HepG2 (cell line): Measurements from ENCODE around the gene MMP24OS. TPM values are rescaled to one million over a fixed set of nuclear protein-coding genes. Genes with fewer than 3 reads are reported as not detected.

Source experiments
- ARID3A ChIP-seq: IDR thresholded peaks from 2 replicates; pipeline ENCODE4 v1.6.1; 2012; ENCODE audit warnings: low read depth, low read length, improper control_type of control experiment
- ARNT2 ChIP-seq: sonication (generic); formaldehyde crosslinking; IDR thresholded peaks from 2 replicates; pipeline ENCODE4 v1.8.0; 2022; ENCODE audit warnings: mild to moderate bottlenecking, low read depth, missing genetic modification reagents, moderate library complexity
- CEBPB ChIP-seq: IDR thresholded peaks from 2 replicates; pipeline ENCODE4 v1.6.1; 2011; ENCODE audit warnings: low read depth, low read length, improper control_type of control experiment, borderline replicate concordance
- EP300 ChIP-seq, 3 experiments: sonication (generic) in 1 of 3; formaldehyde crosslinking in 1 of 3; IDR thresholded peaks; 2 replicates each; pipeline versions ENCODE4 v1.5.1 to v1.6.1; 2011 to 2020; ENCODE audit warnings: low read depth in 2 of 3, low read length in 2 of 3, borderline replicate concordance in 1 of 3, improper control_type of control experiment in 1 of 3, mild to moderate bottlenecking in 1 of 3, missing genetic modification reagents in 1 of 3, moderate library complexity in 1 of 3
- FOXP4 ChIP-seq: sonication (generic); formaldehyde crosslinking; IDR thresholded peaks from 2 replicates; pipeline ENCODE4 v1.4.0; 2020; ENCODE audit warnings: missing genetic modification reagents
- GRHL1 ChIP-seq: sonication (generic); formaldehyde crosslinking; conservative IDR thresholded peaks from 2 replicates; pipeline ENCODE4 v1.8.0; 2022; ENCODE audit warnings: missing genetic modification reagents
- GTF3A ChIP-seq: sonication (generic); formaldehyde crosslinking; conservative IDR thresholded peaks from 2 replicates; pipeline ENCODE4 v1.4.0; 2020; ENCODE audit warnings: mild to moderate bottlenecking, missing genetic modification reagents
- KDM2A ChIP-seq: sonication (generic); formaldehyde crosslinking; IDR thresholded peaks from 2 replicates; pipeline ENCODE4 v1.4.0; 2020; ENCODE audit warnings: low read depth, missing genetic modification reagents, borderline replicate concordance
- MTA1 ChIP-seq: sonication (generic); formaldehyde crosslinking; IDR thresholded peaks from 2 replicates; pipeline ENCODE4 v1.4.0; 2020; ENCODE audit warnings: missing genetic modification reagents, mild to moderate bottlenecking, borderline replicate concordance
- PAF1 ChIP-seq: IDR thresholded peaks from 2 replicates; pipeline ENCODE4 v1.6.1; 2016; ENCODE audit warnings: missing genetic modification reagents, missing compliant biosample characterization
- RAD21 ChIP-seq: fragments of 450-650 bp; formaldehyde crosslinking; IDR thresholded peaks from 2 replicates; pipeline ENCODE4 v1.5.0; 2020; ENCODE audit warnings: mild to moderate bottlenecking
- RCOR2 ChIP-seq: IDR thresholded peaks from 2 replicates; pipeline ENCODE4 v1.6.1; 2016; ENCODE audit warnings: missing biosample characterization, missing genetic modification reagents
- SRSF4 ChIP-seq: fragments of 200-400 bp; formaldehyde crosslinking; IDR thresholded peaks from one replicate; pipeline ENCODE4 v1.6.1; 2018; ENCODE audit warnings: mild to moderate bottlenecking, low read depth, low read length, moderate library complexity; ENCODE audit not compliant: poor library complexity, severe bottlenecking
- ZKSCAN5 ChIP-seq: sonication (generic); formaldehyde crosslinking; IDR thresholded peaks from 2 replicates; pipeline ENCODE4 v1.5.1; 2020; ENCODE audit warnings: mild to moderate bottlenecking, missing genetic modification reagents
- ZMAT3 ChIP-seq: sonication (generic); formaldehyde crosslinking; conservative IDR thresholded peaks from 2 replicates; pipeline ENCODE4 v1.7.0; 2021; ENCODE audit warnings: missing genetic modification reagents
- ZNF335 ChIP-seq: sonication (generic); formaldehyde crosslinking; IDR thresholded peaks from 2 replicates; pipeline ENCODE4 v1.4.0; 2020; ENCODE audit warnings: missing genetic modification reagents
- ZNF567 ChIP-seq: sonication (generic); formaldehyde crosslinking; IDR thresholded peaks from 2 replicates; pipeline ENCODE4 v1.8.1; 2023; ENCODE audit warnings: mild to moderate bottlenecking, missing genetic modification reagents, borderline replicate concordance
- ZSCAN12 ChIP-seq: sonication (generic); formaldehyde crosslinking; IDR thresholded peaks from 2 replicates; pipeline ENCODE4 v1.9.0; 2021; ENCODE audit warnings: mild to moderate bottlenecking, missing genetic modification reagents
- ZSCAN22 ChIP-seq: sonication (generic); formaldehyde crosslinking; IDR thresholded peaks from 2 replicates; pipeline ENCODE4 v1.4.0; 2020; ENCODE audit warnings: mild to moderate bottlenecking, missing genetic modification reagents
- ZUFSP ChIP-seq: sonication (generic); formaldehyde crosslinking; IDR thresholded peaks from 2 replicates; pipeline ENCODE4 v1.9.0; 2021; ENCODE audit warnings: missing genetic modification reagents, mild to moderate bottlenecking, borderline replicate concordance
- polyA plus RNA-seq, 8 experiments: library from polyadenylated mRNA; depleted of rRNA in 3 of 8; stranded (reverse) in 7 of 8; unstranded in 1 of 8; fragments of >200 nt; fragmentation: Illumina TruSeq in 4 of 8; extraction: Trizol in 4 of 8; gene quantifications; 2 replicates each; pipeline versions ENCODE4 v1.2.1 to v1.2.3, GENCODE V29; 2011 to 2016; ENCODE audit warnings: low read depth in 4 of 8, missing spikeins in 1 of 8, mixed read lengths in 1 of 8; ENCODE audit not compliant: insufficient read depth in 1 of 8
- total RNA-seq, 5 experiments: library from RNA; depleted of rRNA; stranded (reverse); fragments of >200 nt; fragmentation: Illumina TruSeq; extraction: Trizol; gene quantifications; 2 replicates each; pipeline ENCODE4 v1.2.3, GENCODE V29; 2016; ENCODE audit warnings: low read depth in 1 of 5

Gene MMP24OS
- total and polyA plus RNA-seq, 2 of the 13 experiments (the other 11 are each of a cell fraction or from before 2014, with no cell fraction given): 6.0 to 8.5 TPM

GRCh38 chr20:35327074-35327976 is 49.4 kb upstream of the MMP24OS start (continued):
- TF ChIP-seq CEBPB: peak; percentile 86
- TF ChIP-seq GTF3A (CRISPR knock-in tag): peak; percentile 82; the same call in 1 of the 2 replicates
- 0 out of 2 replicates have a peak, but pooled peaks have one; percentile 13 for TF ChIP-seq ZSCAN12 (CRISPR knock-in tag)
- peak; percentile 84 for TF ChIP-seq ARID3A
- no peak for TF ChIP-seq GRHL1 (CRISPR knock-in tag)
- TF ChIP-seq EP300 (IDR thresholded peaks at IDR 0.05; ENCODE audit: low read depth in 2 of 2, low read length in 2 of 2): peak; percentile 92 to 97; a peak in 3 of 4 replicates
- TF ChIP-seq EP300 (CRISPR knock-in tag; IDR thresholded peaks at IDR 0.05; ENCODE audit: borderline replicate concordance): peak; percentile 93
- TF ChIP-seq MTA1 (CRISPR knock-in tag): peak; percentile 81
- no peak for TF ChIP-seq ZSCAN22 (CRISPR knock-in tag)
- no peak for TF ChIP-seq ZMAT3 (CRISPR knock-in tag)
- TF ChIP-seq ZNF567 (CRISPR knock-in tag): peak; percentile 14; the same call in 1 of the 2 replicates
- no peak for TF ChIP-seq PAF1 (CRISPR knock-in tag)
- TF ChIP-seq ARNT2 (CRISPR knock-in tag): peak; percentile 72; the same call in 1 of the 2 replicates
- TF ChIP-seq KDM2A (CRISPR knock-in tag): peak; percentile 24; the same call in 1 of the 2 replicates
- peak; percentile 99 for TF ChIP-seq RCOR2
- TF ChIP-seq RAD21 (CRISPR knock-in tag): peak; percentile 28
- TF ChIP-seq ZKSCAN5 (CRISPR knock-in tag): no peak
- peak; percentile 97 for TF ChIP-seq FOXP4
- peak; percentile 89 for TF ChIP-seq ZNF335 (CRISPR knock-in tag)
- no peak for TF ChIP-seq SRSF4
- no peak for TF ChIP-seq ZUFSP (CRISPR knock-in tag)
